Parathyroid adenoma (tissue), 2 donors: ENCODE results near the gene PLA2G4A.
A peak's percentile ranks its signal among the peaks of the same experiment; 100 is the strongest.

Experiments used
- H2AFZ ChIP-seq: fragments of 300-600 bp; sonication (generic); one replicate; pipeline ENCODE4 v1.7.0; 2017; ENCODE audit warnings: antibody characterized with exemption, mild to moderate bottlenecking
- H3K27ac ChIP-seq: fragments of 300-600 bp; sonication (generic); one replicate; pipeline ENCODE4 v1.7.0; 2017
- H3K27me3 ChIP-seq: fragments of 300-600 bp; sonication (generic); one replicate; pipeline ENCODE4 v1.7.0; 2017; ENCODE audit warnings: low read length; ENCODE audit not compliant: control insufficient read depth, insufficient read depth
- H3K36me3 ChIP-seq: fragments of 300-600 bp; sonication (generic); one replicate; pipeline ENCODE4 v1.7.0; 2017; ENCODE audit warnings: low read length; ENCODE audit not compliant: control insufficient read depth, insufficient read depth
- H3K4me1 ChIP-seq: fragments of 300-600 bp; sonication (generic); one replicate; pipeline ENCODE4 v1.7.0; 2017; ENCODE audit warnings: control low read depth
- H3K4me2 ChIP-seq: fragments of 300-600 bp; sonication (generic); one replicate; pipeline ENCODE4 v1.7.0; 2017; ENCODE audit warnings: low read length
- H3K4me3 ChIP-seq: fragments of 300-600 bp; sonication (generic); one replicate; pipeline ENCODE4 v1.7.0; 2017; ENCODE audit warnings: low read depth, low read length
- H3K79me2 ChIP-seq: fragments of 300-600 bp; sonication (generic); one replicate; pipeline ENCODE4 v1.7.0; 2017; ENCODE audit warnings: control low read depth
- H3K9ac ChIP-seq: fragments of 300-600 bp; sonication (generic); one replicate; pipeline ENCODE4 v1.7.0; 2017; ENCODE audit warnings: mild to moderate bottlenecking
- H3K9me3 ChIP-seq: fragments of 300-600 bp; sonication (generic); one replicate; pipeline ENCODE4 v1.7.0; 2017; ENCODE audit warnings: low read length; ENCODE audit not compliant: control insufficient read depth
- TF ChIP-seq, protein P1 (sequence below): fragments of 300-600 bp; sonication (generic); IDR thresholded peaks from one replicate; pipeline ENCODE4 v1.7.0; 2017; ENCODE audit warnings: antibody characterized with exemption, mild to moderate bottlenecking
- donor health status: primary hyperparathyroidism.

The PLA2G4A gene

DNA sequence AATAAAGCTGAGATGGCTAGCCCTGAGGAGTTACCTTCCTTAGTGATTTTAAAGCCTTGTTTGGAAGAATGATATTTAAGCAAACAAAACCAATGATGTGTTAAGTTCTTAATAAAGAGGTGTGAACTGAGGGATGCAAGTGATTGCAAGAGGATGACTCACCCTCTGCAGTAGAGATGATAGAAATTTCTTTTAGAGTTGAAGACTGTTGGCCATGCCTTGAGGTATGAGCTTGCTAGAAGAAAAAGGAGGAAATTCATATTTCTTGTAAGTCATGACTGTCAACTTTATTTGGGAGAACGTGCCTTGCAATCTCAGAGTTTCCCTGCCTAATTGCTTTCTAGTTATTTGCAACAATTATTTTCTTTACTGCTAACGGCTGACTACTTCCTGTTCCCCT is 94.7 kb downstream of the PLA2G4A start:
- Histone ChIP-seq H3K9ac (no peak overlapping the region), H3K4me1 (peaks cover 16% of the 10 kb centered on the region), H3K36me3 (no peaks in the 10 kb centered on the region), H3K9me3 (no peaks in the 10 kb centered on the region), H2AFZ (no peak overlapping the region), H3K4me2 (no peak overlapping the region), H3K4me3 (no peak overlapping the region), H3K79me2 (no peaks in the 10 kb centered on the region), H3K27ac (no peak overlapping the region), H3K27me3 (no peaks in the 10 kb centered on the region)
- TF ChIP-seq, protein P1, sequence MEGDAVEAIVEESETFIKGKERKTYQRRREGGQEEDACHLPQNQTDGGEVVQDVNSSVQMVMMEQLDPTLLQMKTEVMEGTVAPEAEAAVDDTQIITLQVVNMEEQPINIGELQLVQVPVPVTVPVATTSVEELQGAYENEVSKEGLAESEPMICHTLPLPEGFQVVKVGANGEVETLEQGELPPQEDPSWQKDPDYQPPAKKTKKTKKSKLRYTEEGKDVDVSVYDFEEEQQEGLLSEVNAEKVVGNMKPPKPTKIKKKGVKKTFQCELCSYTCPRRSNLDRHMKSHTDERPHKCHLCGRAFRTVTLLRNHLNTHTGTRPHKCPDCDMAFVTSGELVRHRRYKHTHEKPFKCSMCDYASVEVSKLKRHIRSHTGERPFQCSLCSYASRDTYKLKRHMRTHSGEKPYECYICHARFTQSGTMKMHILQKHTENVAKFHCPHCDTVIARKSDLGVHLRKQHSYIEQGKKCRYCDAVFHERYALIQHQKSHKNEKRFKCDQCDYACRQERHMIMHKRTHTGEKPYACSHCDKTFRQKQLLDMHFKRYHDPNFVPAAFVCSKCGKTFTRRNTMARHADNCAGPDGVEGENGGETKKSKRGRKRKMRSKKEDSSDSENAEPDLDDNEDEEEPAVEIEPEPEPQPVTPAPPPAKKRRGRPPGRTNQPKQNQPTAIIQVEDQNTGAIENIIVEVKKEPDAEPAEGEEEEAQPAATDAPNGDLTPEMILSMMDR = no peak

DNA sequence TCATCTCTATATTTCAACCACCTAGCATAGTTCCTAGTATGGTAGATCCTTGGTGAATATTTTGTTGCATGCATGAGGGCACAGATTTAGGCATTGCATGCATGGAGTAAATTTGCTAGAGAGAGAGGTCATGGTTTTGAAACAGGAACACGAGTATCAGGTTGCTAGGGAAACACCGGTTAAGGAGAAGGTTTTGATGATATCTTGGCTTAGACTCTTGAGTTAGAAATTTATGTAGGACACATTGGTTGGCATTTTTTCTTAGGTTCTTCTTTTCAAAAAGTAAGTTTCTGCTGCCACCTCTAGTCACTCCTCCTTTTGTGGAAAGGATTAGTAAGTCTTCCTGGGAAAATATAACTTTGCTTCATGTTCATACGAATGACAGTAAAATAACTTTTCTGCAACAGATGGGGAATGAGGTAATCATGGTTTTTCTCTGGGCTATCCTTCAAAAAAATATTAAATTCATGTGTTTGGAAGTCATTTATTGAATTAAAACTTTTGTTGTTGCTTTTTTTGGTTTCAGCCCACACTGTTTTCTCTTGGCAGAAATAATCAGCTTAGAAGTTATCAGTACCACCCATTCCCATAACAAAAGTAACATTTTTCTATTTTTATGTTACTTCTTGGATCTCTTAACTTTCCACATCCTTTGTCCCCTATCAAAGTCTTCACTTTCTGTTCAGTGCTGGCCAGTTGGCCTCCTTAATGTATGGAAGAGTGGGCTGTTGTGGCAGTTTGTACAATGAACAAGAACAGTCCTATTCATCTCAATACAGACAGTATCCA is 97.3 kb downstream of the PLA2G4A start:
- Histone ChIP-seq H3K4me1 (peaks cover 16% of the 10 kb centered on the region), H3K4me3 (peak overlapping the region; percentile 6), H3K4me2 (peak overlapping the region; percentile 42), H3K27ac (no peak overlapping the region), H3K9ac (no peak overlapping the region), H2AFZ (no peak overlapping the region), H3K27me3 (no peaks in the 10 kb centered on the region), H3K9me3 (no peaks in the 10 kb centered on the region), H3K36me3 (no peaks in the 10 kb centered on the region), H3K79me2 (no peaks in the 10 kb centered on the region)
- TF ChIP-seq, protein P1 = no peak

DNA sequence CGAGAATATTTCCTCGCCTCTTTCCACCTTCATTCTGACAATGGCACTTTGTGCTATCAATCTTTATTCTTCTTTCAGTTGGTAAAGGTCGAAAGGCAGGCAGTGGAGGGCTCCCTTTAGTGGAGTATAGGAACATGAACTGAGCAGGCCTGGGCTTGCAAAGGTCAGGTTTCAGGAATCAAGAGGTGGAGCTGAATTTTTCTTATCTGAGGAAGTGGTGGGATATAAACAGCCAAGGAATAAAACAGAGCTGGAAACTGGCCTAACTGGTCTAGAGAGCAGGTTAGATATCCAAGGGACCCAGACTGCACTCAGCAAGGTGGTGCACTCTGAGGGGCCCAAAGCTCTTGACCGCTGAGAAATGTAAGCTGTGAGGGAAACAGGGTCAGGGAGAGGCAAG is 99.1 kb downstream of the PLA2G4A start:
- no peaks in the 10 kb centered on the region for H3K9me3 ChIP-seq
- H3K79me2 ChIP-seq = no peaks in the 10 kb centered on the region
- H3K27me3 ChIP-seq = no peaks in the 10 kb centered on the region
- no peaks in the 10 kb centered on the region for H3K36me3 ChIP-seq
- peaks cover 16% of the 10 kb centered on the region for H3K4me1 ChIP-seq
- peak overlapping the region; percentile 19 for H3K27ac ChIP-seq
- TF ChIP-seq, protein P1 = no peak
- no peak overlapping the region for H3K4me3 ChIP-seq
- H2AFZ ChIP-seq = no peak overlapping the region
- peak overlapping the region; percentile 40 for H3K4me2 ChIP-seq
- no peak overlapping the region for H3K9ac ChIP-seq

DNA sequence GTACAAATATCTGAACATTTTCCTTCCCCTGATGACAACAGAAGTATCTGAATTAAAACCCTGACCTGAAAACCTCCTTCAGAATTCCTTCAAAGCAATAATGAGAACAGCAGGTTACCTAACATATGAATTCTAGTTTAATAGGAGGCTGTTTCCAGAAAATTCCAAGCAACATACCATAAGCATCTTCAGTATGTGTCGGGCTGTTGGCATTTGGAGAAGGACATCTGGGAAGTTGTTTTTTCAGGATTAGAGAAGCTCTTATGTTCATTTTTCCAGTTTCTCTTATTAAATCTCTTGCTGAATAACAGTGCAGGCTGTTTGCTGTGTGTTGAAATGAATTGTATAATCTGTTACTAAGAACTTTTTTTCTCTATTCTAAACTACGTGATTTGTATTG is 101.5 kb downstream of the PLA2G4A start:
- Histone ChIP-seq H3K9me3 (no peaks in the 10 kb centered on the region), H3K79me2 (no peaks in the 10 kb centered on the region), H3K4me2 (no peak overlapping the region), H2AFZ (no peak overlapping the region), H3K36me3 (no peaks in the 10 kb centered on the region), H3K27ac (no peak overlapping the region), H3K4me1 (peaks cover 14% of the 10 kb centered on the region), H3K27me3 (no peaks in the 10 kb centered on the region), H3K4me3 (no peak overlapping the region), H3K9ac (no peak overlapping the region)
- TF ChIP-seq, protein P1 = no peak
